Testis (tissue), 2 donors: ENCODE measurements around the gene ANO4.

Source experiments
- CTCF ChIP-seq, 3 experiments: fragments of 450-650 bp in 2 of 3; fragments of 200-600 bp in 1 of 3; sonication (generic) in 1 of 3; IDR thresholded peaks; one replicate each; pipeline ENCODE4 v1.5.1; 2016 to 2019; ENCODE audit warnings: antibody characterized with exemption in 3 of 3, mild to moderate bottlenecking in 2 of 3, moderate library complexity in 1 of 3
- POLR2A ChIP-seq: fragments of 450-650 bp; IDR thresholded peaks from one replicate; pipeline ENCODE4 v1.6.1; 2017; ENCODE audit warnings: antibody characterized with exemption, mild to moderate bottlenecking, moderate library complexity

DNA sequence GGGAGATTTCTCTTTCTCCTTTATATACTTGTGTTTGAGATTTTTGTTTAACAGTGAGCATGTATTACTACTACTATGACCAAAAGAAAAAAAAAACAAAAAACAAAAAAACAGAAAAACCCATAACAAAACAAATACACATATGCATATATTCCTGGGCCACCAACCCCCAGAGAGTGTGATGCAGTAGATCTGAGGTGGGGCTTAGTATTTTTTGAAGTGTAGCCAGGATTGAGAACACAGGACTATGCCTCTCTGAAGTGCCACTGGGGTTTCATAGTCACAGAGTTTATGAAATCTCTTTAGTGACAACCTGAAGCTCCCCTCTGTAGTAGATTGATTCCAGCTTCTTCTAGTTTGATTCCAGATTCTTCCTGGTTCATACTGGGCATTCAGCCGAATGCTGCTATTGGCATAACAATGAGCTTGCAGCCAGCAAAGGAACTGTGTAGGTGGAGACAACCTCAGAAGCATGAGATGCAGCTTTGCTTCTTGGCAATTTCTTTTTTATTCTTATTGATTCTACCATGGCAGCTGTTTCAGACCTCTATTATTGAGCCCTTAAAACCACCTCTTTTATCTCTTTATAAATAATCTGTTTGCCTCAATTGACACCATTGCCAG is 15.5 kb upstream of the ANO4 start:
- no peak for TF ChIP-seq CTCF (IDR thresholded peaks at IDR 0.05)
- TF ChIP-seq POLR2A, result no peak
